Body of pancreas (tissue), 4 donors: Measurements from ENCODE around the gene WNT3A.

ENCODE experiments used
- POLR2A ChIP-seq, 3 donors: fragments of 450-650 bp; IDR thresholded peaks; one replicate each; pipeline ENCODE4 v1.6.1; 2016; ENCODE audit warnings: antibody characterized with exemption in 3 of 3, mild to moderate bottlenecking in 2 of 3
- TF ChIP-seq, protein P1 (sequence below), 7 experiments: fragments of 450-650 bp in 4 of 7; fragments of 200-600 bp in 3 of 7; sonication (generic) in 3 of 7; IDR thresholded peaks; one replicate each; pipeline ENCODE4 v1.5.1; 2016 to 2019; ENCODE audit warnings: antibody characterized with exemption in 7 of 7

DNA sequence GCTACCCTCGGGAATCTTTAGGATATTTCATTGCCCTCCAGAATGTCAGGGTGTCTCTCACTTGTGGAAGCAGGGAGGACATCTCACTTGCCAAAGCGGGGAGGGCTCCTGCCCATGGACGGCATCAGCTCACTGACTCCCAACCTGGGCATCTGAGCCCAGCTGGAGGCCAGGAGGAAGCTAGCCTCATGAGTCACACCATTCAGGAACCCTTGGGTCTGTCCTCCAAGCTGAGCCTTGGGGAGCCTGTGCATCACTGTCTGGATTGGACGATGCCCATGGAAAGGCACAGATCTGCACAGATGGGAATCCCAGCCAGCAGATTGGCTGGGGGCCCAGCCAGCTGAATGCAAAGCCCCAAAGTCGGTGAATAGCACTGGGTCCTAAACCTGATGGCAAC is 25.2 kb downstream of the WNT3A start:
- TF ChIP-seq, protein P1, sequence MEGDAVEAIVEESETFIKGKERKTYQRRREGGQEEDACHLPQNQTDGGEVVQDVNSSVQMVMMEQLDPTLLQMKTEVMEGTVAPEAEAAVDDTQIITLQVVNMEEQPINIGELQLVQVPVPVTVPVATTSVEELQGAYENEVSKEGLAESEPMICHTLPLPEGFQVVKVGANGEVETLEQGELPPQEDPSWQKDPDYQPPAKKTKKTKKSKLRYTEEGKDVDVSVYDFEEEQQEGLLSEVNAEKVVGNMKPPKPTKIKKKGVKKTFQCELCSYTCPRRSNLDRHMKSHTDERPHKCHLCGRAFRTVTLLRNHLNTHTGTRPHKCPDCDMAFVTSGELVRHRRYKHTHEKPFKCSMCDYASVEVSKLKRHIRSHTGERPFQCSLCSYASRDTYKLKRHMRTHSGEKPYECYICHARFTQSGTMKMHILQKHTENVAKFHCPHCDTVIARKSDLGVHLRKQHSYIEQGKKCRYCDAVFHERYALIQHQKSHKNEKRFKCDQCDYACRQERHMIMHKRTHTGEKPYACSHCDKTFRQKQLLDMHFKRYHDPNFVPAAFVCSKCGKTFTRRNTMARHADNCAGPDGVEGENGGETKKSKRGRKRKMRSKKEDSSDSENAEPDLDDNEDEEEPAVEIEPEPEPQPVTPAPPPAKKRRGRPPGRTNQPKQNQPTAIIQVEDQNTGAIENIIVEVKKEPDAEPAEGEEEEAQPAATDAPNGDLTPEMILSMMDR (IDR thresholded peaks at IDR 0.05): no peak
- TF ChIP-seq POLR2A (IDR thresholded peaks at IDR 0.05): no peak
